ENCODE measurements around the gene KIAA1217. TPM values are rescaled to one million over a fixed set of nuclear protein-coding genes. Genes with fewer than 3 reads are reported as not detected.

Gene KIAA1217
- total and polyA plus RNA-seq, 2 experiments from 2014 or later, result 13.3 to 23.1 TPM

DNA sequence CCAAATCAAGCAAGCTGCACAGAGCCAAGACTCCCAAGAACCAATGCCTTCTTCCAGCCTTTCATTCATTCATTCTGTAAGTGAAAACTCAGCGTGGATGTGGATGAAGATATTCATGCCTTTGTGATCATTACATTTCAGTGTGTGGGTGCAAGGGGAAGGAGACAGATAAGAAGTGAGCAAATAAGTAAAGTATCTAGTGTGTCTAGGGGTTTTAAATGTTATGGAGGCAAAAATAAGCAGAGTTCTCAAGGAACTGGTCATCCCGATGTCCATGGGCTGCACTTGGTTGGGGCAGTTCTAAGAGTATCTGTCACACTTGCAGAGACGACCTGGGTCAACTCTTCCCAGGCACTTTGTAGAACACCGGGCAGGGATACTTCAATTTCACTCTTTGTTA lies 149.1 kb downstream of the KIAA1217 start:
- no peak for DNase-seq (ENCODE audit: low read depth in 1 of 2, low spot score in 1 of 2)
- Histone ChIP-seq H3K36me3 (no peaks in the 10 kb centered on the region), H3K27me3 (no peaks in the 10 kb centered on the region), H3K4me1 (ENCODE audit: low read depth) (peaks cover 12% of the 10 kb centered on the region), H3K9me3 (ENCODE audit: low read depth) (no peaks in the 10 kb centered on the region), H3K27ac (no peak overlapping the region), H3K4me3 (no peak overlapping the region)
- TF ChIP-seq, protein P1, sequence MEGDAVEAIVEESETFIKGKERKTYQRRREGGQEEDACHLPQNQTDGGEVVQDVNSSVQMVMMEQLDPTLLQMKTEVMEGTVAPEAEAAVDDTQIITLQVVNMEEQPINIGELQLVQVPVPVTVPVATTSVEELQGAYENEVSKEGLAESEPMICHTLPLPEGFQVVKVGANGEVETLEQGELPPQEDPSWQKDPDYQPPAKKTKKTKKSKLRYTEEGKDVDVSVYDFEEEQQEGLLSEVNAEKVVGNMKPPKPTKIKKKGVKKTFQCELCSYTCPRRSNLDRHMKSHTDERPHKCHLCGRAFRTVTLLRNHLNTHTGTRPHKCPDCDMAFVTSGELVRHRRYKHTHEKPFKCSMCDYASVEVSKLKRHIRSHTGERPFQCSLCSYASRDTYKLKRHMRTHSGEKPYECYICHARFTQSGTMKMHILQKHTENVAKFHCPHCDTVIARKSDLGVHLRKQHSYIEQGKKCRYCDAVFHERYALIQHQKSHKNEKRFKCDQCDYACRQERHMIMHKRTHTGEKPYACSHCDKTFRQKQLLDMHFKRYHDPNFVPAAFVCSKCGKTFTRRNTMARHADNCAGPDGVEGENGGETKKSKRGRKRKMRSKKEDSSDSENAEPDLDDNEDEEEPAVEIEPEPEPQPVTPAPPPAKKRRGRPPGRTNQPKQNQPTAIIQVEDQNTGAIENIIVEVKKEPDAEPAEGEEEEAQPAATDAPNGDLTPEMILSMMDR (IDR thresholded peaks at IDR 0.05; ENCODE audit: low read depth, low read length), result no peak

DNA sequence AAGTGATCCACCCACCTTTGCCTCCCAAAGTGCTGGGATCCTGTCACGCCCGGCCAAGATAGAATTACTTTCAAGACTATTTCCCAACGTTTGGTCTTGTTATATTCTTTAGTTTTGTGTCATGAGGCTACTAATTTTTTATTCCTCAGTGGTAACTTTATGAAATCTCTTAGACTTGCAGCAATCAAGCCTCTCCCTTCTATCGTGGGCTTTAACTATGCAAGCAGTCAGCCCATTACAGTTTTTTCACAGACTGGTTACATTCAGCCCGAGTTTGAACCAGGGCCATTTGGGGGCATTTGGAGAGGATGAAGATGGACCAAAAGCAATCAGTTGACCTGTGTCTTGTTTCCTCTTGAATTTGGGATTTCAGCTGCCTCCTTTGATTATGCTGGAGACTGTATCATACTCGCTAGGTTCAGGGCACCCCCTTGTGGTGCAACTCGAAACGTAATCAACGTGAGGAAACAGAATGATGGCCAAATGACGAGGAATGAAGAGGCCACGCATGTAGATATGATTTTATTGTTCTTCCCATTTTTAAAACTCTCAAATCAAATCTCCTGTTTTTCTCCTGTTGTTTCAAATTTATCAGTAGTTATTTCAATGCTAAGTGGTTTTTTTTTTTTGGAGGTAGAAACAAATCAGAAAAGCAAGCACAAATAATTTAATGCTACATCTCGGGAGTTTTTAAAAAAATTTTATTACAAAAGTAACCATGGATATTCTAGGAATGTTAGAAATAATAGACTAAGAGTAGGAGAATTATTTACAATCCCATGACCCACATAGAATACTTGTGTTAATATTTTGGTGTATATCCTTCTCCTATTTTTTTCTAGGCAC lies 151.6 kb downstream of the KIAA1217 start:
- Histone ChIP-seq H3K4me1 (ENCODE audit: low read depth) (peaks cover 7% of the 10 kb centered on the region), H3K36me3 (no peaks in the 10 kb centered on the region), H3K4me3 (no peak overlapping the region), H3K9me3 (ENCODE audit: low read depth) (no peaks in the 10 kb centered on the region), H3K27me3 (no peaks in the 10 kb centered on the region), H3K27ac (no peak overlapping the region)
- TF ChIP-seq, protein P1 (IDR thresholded peaks at IDR 0.05; ENCODE audit: low read depth, low read length), result peak; percentile 77
- DNase-seq (ENCODE audit: low read depth in 1 of 2, low spot score in 1 of 2), result peak; percentile 74 to 85

DNA sequence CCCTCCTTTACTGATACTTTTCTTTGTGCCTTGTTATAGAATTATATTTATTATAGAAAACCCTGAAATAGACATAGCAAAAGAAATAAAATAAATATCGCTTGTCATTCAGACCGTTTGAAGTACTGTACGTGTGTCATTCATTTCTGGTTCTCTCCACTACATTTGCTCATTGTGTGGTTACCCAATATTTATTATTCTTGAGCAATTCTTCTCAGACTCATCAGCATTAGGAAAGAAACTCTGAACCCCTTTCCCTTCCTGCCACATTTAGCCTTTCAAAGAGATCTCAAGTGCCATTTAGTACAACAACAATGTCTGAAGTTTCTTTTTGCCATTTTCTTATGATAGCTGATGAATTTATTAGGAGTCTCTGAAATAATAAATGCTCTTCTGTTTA lies 154.1 kb downstream of the KIAA1217 start:
- peak in 1 of 2 donors; percentile 62 for DNase-seq (ENCODE audit: low read depth in 1 of 2, low spot score in 1 of 2)

DNA sequence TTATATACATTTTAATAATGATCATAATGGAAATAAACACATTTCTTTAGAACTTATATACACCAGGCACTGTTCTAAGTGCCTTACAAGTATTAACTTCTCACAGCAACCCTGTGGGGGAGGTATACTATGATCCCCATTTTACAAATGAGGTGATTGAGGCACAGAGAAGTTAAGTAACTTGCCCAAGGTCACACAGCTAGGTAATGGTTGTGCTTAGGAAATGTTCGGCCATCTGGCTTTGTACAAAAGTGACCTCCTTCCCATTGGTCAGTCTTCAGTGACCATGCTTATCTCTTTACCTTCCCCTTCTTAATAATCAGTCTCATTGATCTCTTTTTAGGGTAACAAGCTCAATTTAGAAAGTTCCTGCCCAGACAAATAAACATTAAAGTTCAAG lies 158.8 kb downstream of the KIAA1217 start:
- no peak for DNase-seq (ENCODE audit: low read depth in 1 of 2, low spot score in 1 of 2)
- Histone ChIP-seq H3K4me3 (no peak overlapping the region), H3K4me1 (ENCODE audit: low read depth) (no peaks in the 10 kb centered on the region), H3K27me3 (no peaks in the 10 kb centered on the region), H3K27ac (no peak overlapping the region), H3K9me3 (ENCODE audit: low read depth) (no peaks in the 10 kb centered on the region), H3K36me3 (no peaks in the 10 kb centered on the region)
- TF ChIP-seq, protein P1 (IDR thresholded peaks at IDR 0.05; ENCODE audit: low read depth, low read length), result no peak

More for the DNA sequence above, 154.1 kb downstream of the KIAA1217 start:
- TF ChIP-seq, protein P1 (IDR thresholded peaks at IDR 0.05; ENCODE audit: low read depth, low read length), result no peak
- peaks cover 3% of the 10 kb centered on the region for H3K4me1 ChIP-seq (ENCODE audit: low read depth)
- H3K36me3 ChIP-seq, result no peaks in the 10 kb centered on the region
- H3K27me3 ChIP-seq, result no peaks in the 10 kb centered on the region
- H3K4me3 ChIP-seq, result no peak overlapping the region
- H3K27ac ChIP-seq, result no peak overlapping the region
- no peaks in the 10 kb centered on the region for H3K9me3 ChIP-seq (ENCODE audit: low read depth)

DNA sequence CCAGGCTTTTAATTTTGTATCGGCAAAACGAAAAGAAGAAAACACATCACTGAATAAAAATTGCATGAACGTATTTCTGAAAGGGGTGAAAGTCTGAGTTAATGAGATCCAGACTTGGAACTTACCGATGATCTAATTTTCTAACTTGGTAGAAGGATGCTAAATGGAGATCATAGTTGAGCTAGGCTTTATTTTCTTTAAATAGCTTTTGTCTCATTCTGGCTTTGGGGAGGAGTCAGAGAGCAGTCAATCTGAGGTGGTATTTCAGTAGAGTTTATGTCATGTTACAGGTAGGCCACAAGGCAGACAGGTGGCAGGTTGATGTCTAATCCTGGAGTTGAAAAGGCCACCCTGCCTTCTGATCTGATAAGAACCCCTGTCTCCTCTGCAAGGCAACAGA lies 161.9 kb downstream of the KIAA1217 start:
- H3K36me3 ChIP-seq, result no peaks in the 10 kb centered on the region
- H3K27me3 ChIP-seq, result no peaks in the 10 kb centered on the region
- no peaks in the 10 kb centered on the region for H3K9me3 ChIP-seq (ENCODE audit: low read depth)
- H3K27ac ChIP-seq, result no peak overlapping the region
- TF ChIP-seq, protein P1 (IDR thresholded peaks at IDR 0.05; ENCODE audit: low read depth, low read length), result no peak
- DNase-seq (ENCODE audit: low read depth in 1 of 2, low spot score in 1 of 2), result no peak
- no peak overlapping the region for H3K4me3 ChIP-seq
- no peaks in the 10 kb centered on the region for H3K4me1 ChIP-seq (ENCODE audit: low read depth)

All from cardiac muscle cell (in vitro differentiated cells and primary cell).